ENCODE results near the gene DNAI2.

DNA sequence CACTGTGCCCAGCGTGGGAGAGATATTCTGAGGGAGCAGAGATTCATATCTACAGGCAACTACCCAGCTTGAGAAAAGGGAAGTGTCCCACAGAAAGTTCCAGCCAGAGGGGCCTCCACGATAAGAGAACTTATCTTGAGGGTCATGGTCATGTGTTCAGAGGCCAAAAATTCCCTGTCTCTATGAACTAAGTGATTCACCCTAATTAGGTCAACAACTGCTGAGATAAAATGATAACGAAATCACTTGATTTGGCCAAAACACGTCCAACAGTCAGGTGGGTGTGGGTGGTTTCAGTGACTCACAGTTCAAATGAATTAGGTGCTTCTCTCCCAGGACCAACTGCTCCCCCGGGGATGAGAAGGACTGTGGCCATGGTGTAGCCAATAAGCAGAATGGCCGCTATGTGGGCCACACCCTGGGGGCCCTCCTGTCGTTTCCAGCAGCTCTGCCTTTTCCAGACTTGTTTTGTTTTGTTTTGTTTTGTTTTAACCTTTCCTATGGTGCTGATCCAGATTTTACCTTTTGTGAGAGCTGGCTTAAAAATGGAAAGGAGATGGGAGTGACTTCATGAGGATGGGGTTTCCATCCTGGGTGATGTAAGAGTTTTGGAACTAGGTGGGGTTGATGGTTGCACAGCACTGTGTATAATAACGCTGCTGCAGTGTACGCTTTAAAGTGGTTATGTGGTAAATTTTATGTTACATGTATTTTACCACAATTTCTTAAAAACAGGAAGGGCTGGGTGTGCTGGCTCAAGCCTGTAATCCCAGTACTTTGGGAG lies 8.7 kb downstream of the DNAI2 start:
- TF ChIP-seq, protein P1, sequence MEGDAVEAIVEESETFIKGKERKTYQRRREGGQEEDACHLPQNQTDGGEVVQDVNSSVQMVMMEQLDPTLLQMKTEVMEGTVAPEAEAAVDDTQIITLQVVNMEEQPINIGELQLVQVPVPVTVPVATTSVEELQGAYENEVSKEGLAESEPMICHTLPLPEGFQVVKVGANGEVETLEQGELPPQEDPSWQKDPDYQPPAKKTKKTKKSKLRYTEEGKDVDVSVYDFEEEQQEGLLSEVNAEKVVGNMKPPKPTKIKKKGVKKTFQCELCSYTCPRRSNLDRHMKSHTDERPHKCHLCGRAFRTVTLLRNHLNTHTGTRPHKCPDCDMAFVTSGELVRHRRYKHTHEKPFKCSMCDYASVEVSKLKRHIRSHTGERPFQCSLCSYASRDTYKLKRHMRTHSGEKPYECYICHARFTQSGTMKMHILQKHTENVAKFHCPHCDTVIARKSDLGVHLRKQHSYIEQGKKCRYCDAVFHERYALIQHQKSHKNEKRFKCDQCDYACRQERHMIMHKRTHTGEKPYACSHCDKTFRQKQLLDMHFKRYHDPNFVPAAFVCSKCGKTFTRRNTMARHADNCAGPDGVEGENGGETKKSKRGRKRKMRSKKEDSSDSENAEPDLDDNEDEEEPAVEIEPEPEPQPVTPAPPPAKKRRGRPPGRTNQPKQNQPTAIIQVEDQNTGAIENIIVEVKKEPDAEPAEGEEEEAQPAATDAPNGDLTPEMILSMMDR (IDR thresholded peaks at IDR 0.05): no peak
- TF ChIP-seq RFX5 (IDR thresholded peaks at IDR 0.05; ENCODE audit: low read length) (no peak), POLR2AphosphoS5 (IDR thresholded peaks at IDR 0.05; ENCODE audit: low read depth, low read length) (no peak), SIN3A (IDR thresholded peaks at IDR 0.05; ENCODE audit: borderline replicate concordance, low read depth, low read length) (no peak), EZH2phosphoT487 (IDR thresholded peaks at IDR 0.05; ENCODE audit: borderline replicate concordance, low read depth) (no peak), EP300 (IDR thresholded peaks at IDR 0.05; ENCODE audit: borderline replicate concordance in 1 of 2, low read depth in 1 of 2, low read length in 1 of 2) (no peak), FOXJ3 (CRISPR knock-in tag; IDR thresholded peaks at IDR 0.05) (no peak), JUND (IDR thresholded peaks at IDR 0.05) (no peak), RAD21 (IDR thresholded peaks at IDR 0.05; ENCODE audit: low read length) (no peak), TEAD4 (IDR thresholded peaks at IDR 0.05; ENCODE audit: borderline replicate concordance, insufficient read depth) (no peak)
- TF ChIP-seq, protein P2, sequence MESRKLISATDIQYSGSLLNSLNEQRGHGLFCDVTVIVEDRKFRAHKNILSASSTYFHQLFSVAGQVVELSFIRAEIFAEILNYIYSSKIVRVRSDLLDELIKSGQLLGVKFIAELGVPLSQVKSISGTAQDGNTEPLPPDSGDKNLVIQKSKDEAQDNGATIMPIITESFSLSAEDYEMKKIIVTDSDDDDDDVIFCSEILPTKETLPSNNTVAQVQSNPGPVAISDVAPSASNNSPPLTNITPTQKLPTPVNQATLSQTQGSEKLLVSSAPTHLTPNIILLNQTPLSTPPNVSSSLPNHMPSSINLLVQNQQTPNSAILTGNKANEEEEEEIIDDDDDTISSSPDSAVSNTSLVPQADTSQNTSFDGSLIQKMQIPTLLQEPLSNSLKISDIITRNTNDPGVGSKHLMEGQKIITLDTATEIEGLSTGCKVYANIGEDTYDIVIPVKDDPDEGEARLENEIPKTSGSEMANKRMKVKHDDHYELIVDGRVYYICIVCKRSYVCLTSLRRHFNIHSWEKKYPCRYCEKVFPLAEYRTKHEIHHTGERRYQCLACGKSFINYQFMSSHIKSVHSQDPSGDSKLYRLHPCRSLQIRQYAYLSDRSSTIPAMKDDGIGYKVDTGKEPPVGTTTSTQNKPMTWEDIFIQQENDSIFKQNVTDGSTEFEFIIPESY (IDR thresholded peaks at IDR 0.05; ENCODE audit: borderline replicate concordance, low read depth): no peak
- TF ChIP-seq, protein P3, sequence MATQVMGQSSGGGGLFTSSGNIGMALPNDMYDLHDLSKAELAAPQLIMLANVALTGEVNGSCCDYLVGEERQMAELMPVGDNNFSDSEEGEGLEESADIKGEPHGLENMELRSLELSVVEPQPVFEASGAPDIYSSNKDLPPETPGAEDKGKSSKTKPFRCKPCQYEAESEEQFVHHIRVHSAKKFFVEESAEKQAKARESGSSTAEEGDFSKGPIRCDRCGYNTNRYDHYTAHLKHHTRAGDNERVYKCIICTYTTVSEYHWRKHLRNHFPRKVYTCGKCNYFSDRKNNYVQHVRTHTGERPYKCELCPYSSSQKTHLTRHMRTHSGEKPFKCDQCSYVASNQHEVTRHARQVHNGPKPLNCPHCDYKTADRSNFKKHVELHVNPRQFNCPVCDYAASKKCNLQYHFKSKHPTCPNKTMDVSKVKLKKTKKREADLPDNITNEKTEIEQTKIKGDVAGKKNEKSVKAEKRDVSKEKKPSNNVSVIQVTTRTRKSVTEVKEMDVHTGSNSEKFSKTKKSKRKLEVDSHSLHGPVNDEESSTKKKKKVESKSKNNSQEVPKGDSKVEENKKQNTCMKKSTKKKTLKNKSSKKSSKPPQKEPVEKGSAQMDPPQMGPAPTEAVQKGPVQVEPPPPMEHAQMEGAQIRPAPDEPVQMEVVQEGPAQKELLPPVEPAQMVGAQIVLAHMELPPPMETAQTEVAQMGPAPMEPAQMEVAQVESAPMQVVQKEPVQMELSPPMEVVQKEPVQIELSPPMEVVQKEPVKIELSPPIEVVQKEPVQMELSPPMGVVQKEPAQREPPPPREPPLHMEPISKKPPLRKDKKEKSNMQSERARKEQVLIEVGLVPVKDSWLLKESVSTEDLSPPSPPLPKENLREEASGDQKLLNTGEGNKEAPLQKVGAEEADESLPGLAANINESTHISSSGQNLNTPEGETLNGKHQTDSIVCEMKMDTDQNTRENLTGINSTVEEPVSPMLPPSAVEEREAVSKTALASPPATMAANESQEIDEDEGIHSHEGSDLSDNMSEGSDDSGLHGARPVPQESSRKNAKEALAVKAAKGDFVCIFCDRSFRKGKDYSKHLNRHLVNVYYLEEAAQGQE (IDR thresholded peaks at IDR 0.05; ENCODE audit: low read depth, low read length): no peak
- TF ChIP-seq, protein P4, sequence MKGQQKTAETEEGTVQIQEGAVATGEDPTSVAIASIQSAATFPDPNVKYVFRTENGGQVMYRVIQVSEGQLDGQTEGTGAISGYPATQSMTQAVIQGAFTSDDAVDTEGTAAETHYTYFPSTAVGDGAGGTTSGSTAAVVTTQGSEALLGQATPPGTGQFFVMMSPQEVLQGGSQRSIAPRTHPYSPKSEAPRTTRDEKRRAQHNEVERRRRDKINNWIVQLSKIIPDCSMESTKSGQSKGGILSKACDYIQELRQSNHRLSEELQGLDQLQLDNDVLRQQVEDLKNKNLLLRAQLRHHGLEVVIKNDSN (IDR thresholded peaks at IDR 0.05; ENCODE audit: borderline replicate concordance, low read depth): no peak

All from SK-N-SH (cell line).